Thyroid gland (tissue), 4 donors: ENCODE data around the gene COQ7. TPM values are rescaled to one million over a fixed set of nuclear protein-coding genes. Genes with fewer than 3 reads are reported as not detected.

ENCODE experiments used
- DNase-seq, 2 donors: peaks; one replicate each; pipeline ENCODE4 v3.0.0-alpha.2; 2019
- H3K27ac ChIP-seq, 3 donors: fragments of 200-600 bp; sonication (generic); 1 replicate in 2 of 3; 2 replicates in 1 of 3; pipeline ENCODE4 v1.5.1; 2016 to 2019; ENCODE audit warnings: mild to moderate bottlenecking in 1 of 3, moderate library complexity in 1 of 3
- H3K27me3 ChIP-seq: fragments of 200-600 bp; sonication (generic); one replicate; pipeline ENCODE4 v1.5.1; 2019
- H3K36me3 ChIP-seq, 2 donors: fragments of 200-600 bp; sonication (generic); one replicate each; pipeline ENCODE4 v1.5.1; 2016 to 2019
- H3K4me1 ChIP-seq, 2 donors: fragments of 200-600 bp; sonication (generic); one replicate each; pipeline ENCODE4 v1.5.1; 2017 to 2019
- H3K4me3 ChIP-seq, 3 donors: fragments of 200-600 bp; sonication (generic); replicated peaks in 1 of 3; 1 replicate in 2 of 3; 2 replicates in 1 of 3; pipeline ENCODE4 v1.5.1; 2016; ENCODE audit warnings: mild to moderate bottlenecking in 1 of 3
- H3K9me3 ChIP-seq: fragments of 200-600 bp; sonication (generic); one replicate; pipeline ENCODE4 v1.5.1; 2017
- CTCF ChIP-seq, 6 experiments: fragments of 200-600 bp in 3 of 6; fragments of 450-650 bp in 3 of 6; sonication (generic) in 3 of 6; IDR thresholded peaks; one replicate each; pipeline ENCODE4 v1.5.1; 2016 to 2019; ENCODE audit warnings: antibody characterized with exemption in 6 of 6, mild to moderate bottlenecking in 2 of 6, inconsistent platforms in 1 of 6, moderate library complexity in 1 of 6
- POLR2A ChIP-seq, 2 donors: fragments of 450-650 bp; IDR thresholded peaks; one replicate each; pipeline ENCODE4 v1.6.1; 2017; ENCODE audit warnings: antibody characterized with exemption in 2 of 2, mild to moderate bottlenecking in 2 of 2, moderate library complexity in 1 of 2
- WGBS, 2 donors: methylation state at CpG; one replicate each; pipeline ENCODE4 v1.1.5; 2017; 5-methylcytosine and 5-hydroxymethylcytosine counted together
- intact Hi-C: fragments of 100-400 bp; cut with DNase I; formaldehyde crosslinking; loops from one replicate; pipeline ENCODE4 v1.15.1; 2023
- total RNA-seq, 4 donors: library from RNA; depleted of rRNA; stranded (reverse); fragments of >200 nt; gene quantifications; one replicate each; pipeline ENCODE4 v1.2.3, GENCODE V29; 2016

COQ7 gene
- total RNA-seq, 4 donors from 2014 or later, result 26.4 to 41.9 (median 38.4) TPM

GRCh38 chr16:19093631-19094541 is 26.5 kb downstream of the COQ7 start:
- Histone ChIP-seq H3K27ac (no peak overlapping the region), H3K4me1 (no peaks in the 10 kb centered on the region), H3K27me3 (no peaks in the 10 kb centered on the region), H3K36me3 (no peaks in the 10 kb centered on the region), H3K9me3 (no peaks in the 10 kb centered on the region), H3K4me3 (no peak overlapping the region)
- WGBS, 2 donors, result 78 to 83% methylated on average over 15 of the region's 15 CpGs
- DNase-seq, result no peak
- intact Hi-C loops, result no loop called here
- TF ChIP-seq POLR2A (IDR thresholded peaks at IDR 0.05) (no peak), CTCF (IDR thresholded peaks at IDR 0.05) (no peak)

- 79 to 80% methylated on average over 11 of the region's 11 CpGs for WGBS, 2 donors
- Histone ChIP-seq H3K9me3 (no peaks in the 10 kb centered on the region), H3K36me3 (no peaks in the 10 kb centered on the region), H3K27ac (no peak overlapping the region), H3K27me3 (no peaks in the 10 kb centered on the region), H3K4me3 (no peak overlapping the region), H3K4me1 (no peaks in the 10 kb centered on the region)
- TF ChIP-seq POLR2A (IDR thresholded peaks at IDR 0.05) (no peak), CTCF (IDR thresholded peaks at IDR 0.05) (no peak)
- DNase-seq, result no peak
- intact Hi-C loops, result no loop called here
Measured at GRCh38 chr16:19094542-19095365, 27.3 kb downstream of the COQ7 start.

- WGBS, 2 donors, result 86 to 87% methylated on average over 5 of the region's 5 CpGs
- no peaks in the 10 kb centered on the region for H3K36me3 ChIP-seq
- no peaks in the 10 kb centered on the region for H3K4me1 ChIP-seq
- intact Hi-C loops, result no loop called here
- no peak for TF ChIP-seq POLR2A (IDR thresholded peaks at IDR 0.05)
- H3K9me3 ChIP-seq, result no peaks in the 10 kb centered on the region
- no peak overlapping the region for H3K4me3 ChIP-seq
- no peaks in the 10 kb centered on the region for H3K27me3 ChIP-seq
- no peak for DNase-seq
- no peak overlapping the region for H3K27ac ChIP-seq
Measured at GRCh38 chr16:19095654-19096053, 28.2 kb downstream of the COQ7 start.

DNA sequence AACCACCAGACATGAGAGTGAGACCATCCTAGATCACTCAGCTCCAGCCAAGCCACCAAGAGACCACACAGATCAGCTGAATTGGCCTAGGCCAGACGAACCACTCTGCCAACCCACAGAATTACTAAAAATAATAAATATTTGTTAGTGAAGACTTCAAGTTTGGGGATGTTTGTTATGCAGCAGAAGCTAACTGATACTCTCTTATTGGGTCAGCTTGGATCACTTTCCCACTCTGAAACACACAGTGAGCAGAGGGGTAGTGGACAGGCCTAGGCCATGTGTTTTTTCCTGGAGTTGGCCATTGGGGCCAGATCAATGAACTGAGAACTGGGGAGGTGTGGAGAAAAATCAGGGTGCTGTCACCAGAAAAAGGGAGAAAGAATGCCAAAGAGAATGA is 30.8 kb downstream of the COQ7 start:
- TF ChIP-seq CTCF (IDR thresholded peaks at IDR 0.05), result no peak
- no peak for TF ChIP-seq POLR2A (IDR thresholded peaks at IDR 0.05)
- H3K4me1 ChIP-seq, result no peaks in the 10 kb centered on the region
- H3K9me3 ChIP-seq, result no peaks in the 10 kb centered on the region
- no peaks in the 10 kb centered on the region for H3K27me3 ChIP-seq
- DNase-seq, result no peak
- no peak overlapping the region for H3K27ac ChIP-seq
- intact Hi-C loops, result no loop called here
- H3K4me3 ChIP-seq, result no peak overlapping the region
- 90 to 100% methylated on average over 1 of the region's 1 CpG for WGBS, 2 donors
- H3K36me3 ChIP-seq, result no peaks in the 10 kb centered on the region

DNA sequence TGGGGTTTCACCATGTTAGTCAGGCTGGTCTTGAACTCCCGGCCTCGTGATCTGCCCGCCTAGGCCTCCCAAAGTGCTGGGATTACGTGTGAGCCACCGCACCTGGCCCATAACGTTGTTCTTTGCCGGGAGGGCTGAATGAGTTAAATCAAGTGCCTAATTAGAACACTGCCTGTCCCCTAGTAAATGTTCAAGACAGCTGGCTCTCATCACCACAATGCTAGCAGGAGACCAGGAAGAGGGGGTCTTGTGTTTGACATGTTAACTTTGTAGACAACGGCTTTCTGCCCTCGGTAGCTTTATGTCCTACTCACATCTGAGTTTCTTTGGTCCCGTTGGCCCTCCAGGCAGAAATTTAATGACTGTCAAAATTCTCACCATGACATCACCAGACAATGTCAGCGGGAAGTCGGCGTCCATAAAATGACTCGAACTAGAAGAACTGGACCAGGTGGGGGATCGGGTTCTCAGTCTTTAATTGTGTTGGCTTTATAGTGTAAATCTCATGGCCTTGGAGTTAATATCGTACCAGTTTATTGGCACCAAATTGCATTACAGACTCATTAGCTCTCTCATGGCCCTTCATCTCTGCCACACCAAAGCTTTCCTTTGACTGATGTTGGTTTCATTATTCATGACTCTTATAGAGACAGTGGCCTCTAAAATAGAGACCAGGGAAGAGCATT is 34.9 kb downstream of the COQ7 start:
- H3K36me3 ChIP-seq, result no peaks in the 10 kb centered on the region
- WGBS, 2 donors, result 87% methylated on average over 15 to 16 of the region's 16 CpGs
- intact Hi-C loops, result no loop called here
- no peak for DNase-seq
- no peak overlapping the region for H3K4me3 ChIP-seq
- no peak overlapping the region for H3K27ac ChIP-seq
- H3K9me3 ChIP-seq, result no peaks in the 10 kb centered on the region
- no peaks in the 10 kb centered on the region for H3K4me1 ChIP-seq
- H3K27me3 ChIP-seq, result no peaks in the 10 kb centered on the region
- TF ChIP-seq CTCF (IDR thresholded peaks at IDR 0.05) (no peak), POLR2A (IDR thresholded peaks at IDR 0.05) (no peak)
